PFSK-1 (cell line): ENCODE results near the gene TMEM184B.

ENCODE experiments used
- FOXP2 ChIP-seq: optimal IDR thresholded peaks from 2 replicates; pipeline ENCODE3; 2011; ENCODE audit warnings: borderline replicate concordance, control low read depth, inconsistent platforms; ENCODE audit not compliant: insufficient read depth; ENCODE audit errors: extremely low read length, extremely low read depth
- POLR2AphosphoS5 ChIP-seq: IDR thresholded peaks from 2 replicates; pipeline ENCODE4 v1.6.1; 2012; ENCODE audit warnings: low read depth, mild to moderate bottlenecking, control low read depth, low read length, moderate library complexity
- REST ChIP-seq, 2 experiments: IDR thresholded peaks; 2 replicates each; pipeline versions ENCODE4 v1.6.1 to v1.8.0; 2011 to 2012; ENCODE audit warnings: low read depth in 2 of 2, low read length in 2 of 2, control low read depth in 1 of 2, inconsistent platforms in 1 of 2, mild to moderate bottlenecking in 1 of 2, moderate library complexity in 1 of 2; ENCODE audit not compliant: insufficient read depth in 1 of 2
- SIN3A ChIP-seq: IDR thresholded peaks from 2 replicates; pipeline ENCODE4 v1.6.1; 2012; ENCODE audit warnings: mild to moderate bottlenecking, low read length, moderate library complexity, borderline replicate concordance; ENCODE audit not compliant: insufficient read depth
- TAF1 ChIP-seq: IDR thresholded peaks from 2 replicates; pipeline ENCODE4 v1.6.1; 2012; ENCODE audit warnings: low read length, control low read depth, borderline replicate concordance; ENCODE audit not compliant: insufficient read depth

TMEM184B gene

GRCh38 chr22:38317122-38317994 lies 44.5 kb upstream of the TMEM184B start, which contains the start of gene CSNK1E:
Gene CSNK1E, minus strand, starts transcription at chr22:38317433. Its CDS starts 3,276 bp downstream, at chr22:38314157.
- no peak for TF ChIP-seq SIN3A
- TF ChIP-seq REST (IDR thresholded peaks at IDR 0.05; ENCODE audit: insufficient read depth in 1 of 2, low read depth in 2 of 2, low read length in 2 of 2), result no peak
- TF ChIP-seq TAF1, result peak; percentile 44; the same call in 1 of the 2 replicates
- TF ChIP-seq POLR2AphosphoS5, result no peak
- no peak for TF ChIP-seq FOXP2

GRCh38 chr22:38316364-38317121 lies 43.7 kb upstream of the TMEM184B start:
- TF ChIP-seq POLR2AphosphoS5 (no peak), SIN3A (no peak), FOXP2 (no peak), TAF1 (no peak), REST (IDR thresholded peaks at IDR 0.05; ENCODE audit: insufficient read depth in 1 of 2, low read depth in 2 of 2, low read length in 2 of 2) (no peak)

GRCh38 chr22:38315823-38316363 lies 43.1 kb upstream of the TMEM184B start:
- TF ChIP-seq SIN3A (no peak), POLR2AphosphoS5 (no peak), TAF1 (no peak), FOXP2 (no peak), REST (IDR thresholded peaks at IDR 0.05; ENCODE audit: insufficient read depth in 1 of 2, low read depth in 2 of 2, low read length in 2 of 2) (no peak)

- TF ChIP-seq FOXP2, result peak; percentile 68
- no peak for TF ChIP-seq POLR2AphosphoS5
These were observed 42.4 kb upstream of the TMEM184B start for GRCh38 chr22:38314933-38315822.
